Midbrain (tissue), 1 donor: ENCODE measurements around the gene ASB1.

Source experiments
- DNase-seq: peaks from one replicate; lab custom pipeline; 2025; lab: John Stamatoyannopoulos, UW

ASB1 gene

DNA sequence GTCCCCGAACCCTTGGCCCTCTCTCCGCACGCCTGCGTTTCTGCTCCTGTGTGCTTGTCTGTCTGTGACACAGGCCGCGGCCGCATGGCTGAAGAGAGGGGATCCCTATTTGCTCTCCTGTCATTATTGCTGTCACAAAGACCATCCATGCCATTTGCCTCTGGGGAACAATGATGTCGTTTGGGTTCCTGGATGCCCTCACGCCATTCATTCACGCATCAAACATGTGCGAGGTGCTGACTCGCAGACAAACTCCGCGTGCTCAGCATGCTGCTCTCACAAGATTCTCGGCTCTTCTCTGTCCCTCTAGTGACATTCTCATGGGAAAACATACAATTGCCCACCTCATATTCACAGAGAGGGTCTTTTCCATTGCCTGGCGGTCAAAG is 67.8 kb downstream of the ASB1 start:
- no peak for DNase-seq

- no peak for DNase-seq
Observed at GRCh38 chr2:238495422-238495821, 68.7 kb downstream of the ASB1 start.

GRCh38 chr2:238496756-238497609 is 70.3 kb downstream of the ASB1 start:
- DNase-seq: no peak

GRCh38 chr2:238497610-238498005 is 70.9 kb downstream of the ASB1 start:
- DNase-seq: no peak

- no peak for DNase-seq
Observed at GRCh38 chr2:238498188-238498587, 71.5 kb downstream of the ASB1 start.

GRCh38 chr2:238498691-238499295 is 72.1 kb downstream of the ASB1 start:
- no peak for DNase-seq

DNA sequence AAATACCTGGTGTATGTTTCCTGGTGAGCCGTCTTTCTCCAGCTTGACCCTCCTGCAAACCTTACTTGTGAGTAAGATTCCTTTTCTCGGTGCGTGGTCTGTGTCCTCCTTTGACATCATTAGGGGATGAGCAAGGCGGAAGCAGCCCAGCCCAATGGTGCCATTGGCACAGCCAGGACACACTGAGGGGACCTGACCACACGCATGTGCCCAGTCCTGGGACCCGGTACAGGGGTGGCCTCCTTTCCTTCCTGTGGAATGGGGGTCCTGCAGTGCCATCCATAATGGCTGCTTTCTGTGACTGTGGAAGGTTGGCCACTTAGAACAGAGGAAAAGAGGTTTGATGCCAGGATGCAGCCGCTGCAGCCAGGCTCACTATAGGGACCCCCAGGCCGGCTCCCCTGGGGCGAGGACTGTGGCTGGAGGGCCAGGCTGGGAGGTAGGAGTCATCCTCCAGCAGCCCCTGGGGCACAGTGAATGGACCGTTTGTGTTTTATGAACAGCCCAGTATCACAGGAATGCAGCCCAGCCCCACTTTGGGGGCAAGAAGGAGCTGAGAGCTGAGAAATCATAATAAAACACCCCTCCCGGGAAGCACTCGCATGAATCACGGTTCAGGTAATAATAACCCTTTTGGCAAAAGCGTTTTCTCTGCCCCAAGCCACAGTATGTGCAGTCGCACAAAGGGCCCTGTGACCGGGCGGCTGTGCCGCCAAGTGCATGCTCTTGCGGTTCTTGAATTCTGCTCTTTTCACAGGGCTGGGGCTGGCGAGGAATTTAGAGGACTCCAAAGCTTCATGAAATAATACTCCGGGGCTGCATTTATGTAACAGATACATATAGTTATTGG is 73.2 kb downstream of the ASB1 start:
- no peak for DNase-seq

GRCh38 chr2:238501311-238501710 is 74.6 kb downstream of the ASB1 start:
- no peak for DNase-seq
